ENCODE measurements around the gene POR. TPM values are rescaled to one million over a fixed set of nuclear protein-coding genes. Genes with fewer than 3 reads are reported as not detected.

Gene POR
- total and polyA plus RNA-seq, 2 of the 13 experiments (the other 11 are each of a cell fraction or from before 2014, with no cell fraction given) = 145 to 266 TPM

DNA sequence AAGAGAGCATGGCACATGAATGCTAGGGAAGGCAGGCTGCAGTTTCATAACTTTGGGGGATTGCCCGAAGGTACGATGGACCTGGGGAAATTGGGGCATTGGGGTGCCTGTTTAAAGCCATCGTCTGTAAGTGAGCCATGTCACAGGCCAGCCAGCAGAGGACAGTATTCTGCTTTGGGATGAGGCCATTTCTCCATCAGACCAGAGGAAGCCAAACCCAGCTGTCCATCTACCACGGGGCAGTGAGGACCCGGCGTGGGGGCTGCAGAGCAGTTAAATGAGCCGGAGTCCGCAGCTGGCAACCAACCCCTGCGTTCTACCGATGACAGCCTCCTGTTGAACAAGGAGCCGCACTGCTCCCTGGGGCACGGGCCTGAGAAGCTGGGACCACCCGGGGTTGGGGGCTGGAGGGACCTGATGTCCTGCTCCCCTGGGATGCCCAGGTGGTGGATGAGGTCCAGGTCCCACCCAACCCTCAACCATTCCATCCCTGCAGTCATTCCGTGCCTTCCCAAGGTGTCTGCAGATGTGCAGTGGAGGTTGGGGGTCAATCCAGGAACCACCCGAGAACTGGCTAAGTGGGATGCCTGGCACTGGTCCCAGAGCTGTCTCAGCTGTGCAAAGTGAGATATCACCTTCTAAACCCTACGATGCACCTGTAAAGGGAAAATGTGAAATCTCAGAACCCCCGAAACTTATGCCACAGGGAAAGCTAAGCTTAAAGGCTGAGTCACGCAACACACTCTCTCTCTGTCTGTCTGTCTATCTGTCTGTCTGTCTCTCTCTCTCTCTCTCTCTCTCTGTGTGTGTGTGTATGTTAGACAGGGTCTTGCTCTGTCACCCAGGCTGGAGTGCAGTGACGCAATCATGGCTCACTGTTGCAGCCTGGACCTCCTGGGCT lies 48.2 kb upstream of the POR start (continued):
- TF ChIP-seq, protein P1, sequence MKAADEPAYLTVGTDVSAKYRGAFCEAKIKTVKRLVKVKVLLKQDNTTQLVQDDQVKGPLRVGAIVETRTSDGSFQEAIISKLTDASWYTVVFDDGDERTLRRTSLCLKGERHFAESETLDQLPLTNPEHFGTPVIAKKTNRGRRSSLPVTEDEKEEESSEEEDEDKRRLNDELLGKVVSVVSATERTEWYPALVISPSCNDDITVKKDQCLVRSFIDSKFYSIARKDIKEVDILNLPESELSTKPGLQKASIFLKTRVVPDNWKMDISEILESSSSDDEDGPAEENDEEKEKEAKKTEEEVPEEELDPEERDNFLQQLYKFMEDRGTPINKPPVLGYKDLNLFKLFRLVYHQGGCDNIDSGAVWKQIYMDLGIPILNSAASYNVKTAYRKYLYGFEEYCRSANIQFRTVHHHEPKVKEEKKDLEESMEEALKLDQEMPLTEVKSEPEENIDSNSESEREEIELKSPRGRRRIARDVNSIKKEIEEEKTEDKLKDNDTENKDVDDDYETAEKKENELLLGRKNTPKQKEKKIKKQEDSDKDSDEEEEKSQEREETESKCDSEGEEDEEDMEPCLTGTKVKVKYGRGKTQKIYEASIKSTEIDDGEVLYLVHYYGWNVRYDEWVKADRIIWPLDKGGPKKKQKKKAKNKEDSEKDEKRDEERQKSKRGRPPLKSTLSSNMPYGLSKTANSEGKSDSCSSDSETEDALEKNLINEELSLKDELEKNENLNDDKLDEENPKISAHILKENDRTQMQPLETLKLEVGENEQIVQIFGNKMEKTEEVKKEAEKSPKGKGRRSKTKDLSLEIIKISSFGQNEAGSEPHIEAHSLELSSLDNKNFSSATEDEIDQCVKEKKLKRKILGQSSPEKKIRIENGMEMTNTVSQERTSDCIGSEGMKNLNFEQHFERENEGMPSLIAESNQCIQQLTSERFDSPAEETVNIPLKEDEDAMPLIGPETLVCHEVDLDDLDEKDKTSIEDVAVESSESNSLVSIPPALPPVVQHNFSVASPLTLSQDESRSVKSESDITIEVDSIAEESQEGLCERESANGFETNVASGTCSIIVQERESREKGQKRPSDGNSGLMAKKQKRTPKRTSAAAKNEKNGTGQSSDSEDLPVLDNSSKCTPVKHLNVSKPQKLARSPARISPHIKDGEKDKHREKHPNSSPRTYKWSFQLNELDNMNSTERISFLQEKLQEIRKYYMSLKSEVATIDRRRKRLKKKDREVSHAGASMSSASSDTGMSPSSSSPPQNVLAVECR (CRISPR knock-in tag; IDR thresholded peaks at IDR 0.05; ENCODE audit: borderline replicate concordance) = peak; percentile 62; the same call in 1 of the 2 replicates
- no peak for TF ChIP-seq SIN3B (IDR thresholded peaks at IDR 0.05; ENCODE audit: low read length)
- no peak for TF ChIP-seq NONO (IDR thresholded peaks at IDR 0.05)
- peak; percentile 28; the same call in 1 of the 2 replicates for TF ChIP-seq NONO (CRISPR knock-in tag; conservative IDR thresholded peaks at IDR 0.05)
- TF ChIP-seq ZBTB38 (CRISPR knock-in tag; IDR thresholded peaks at IDR 0.05) = peak; percentile 45; the same call in 1 of the 2 replicates
- no peak for TF ChIP-seq ZNF780A (CRISPR knock-in tag; IDR thresholded peaks at IDR 0.05)
- TF ChIP-seq, protein P2, sequence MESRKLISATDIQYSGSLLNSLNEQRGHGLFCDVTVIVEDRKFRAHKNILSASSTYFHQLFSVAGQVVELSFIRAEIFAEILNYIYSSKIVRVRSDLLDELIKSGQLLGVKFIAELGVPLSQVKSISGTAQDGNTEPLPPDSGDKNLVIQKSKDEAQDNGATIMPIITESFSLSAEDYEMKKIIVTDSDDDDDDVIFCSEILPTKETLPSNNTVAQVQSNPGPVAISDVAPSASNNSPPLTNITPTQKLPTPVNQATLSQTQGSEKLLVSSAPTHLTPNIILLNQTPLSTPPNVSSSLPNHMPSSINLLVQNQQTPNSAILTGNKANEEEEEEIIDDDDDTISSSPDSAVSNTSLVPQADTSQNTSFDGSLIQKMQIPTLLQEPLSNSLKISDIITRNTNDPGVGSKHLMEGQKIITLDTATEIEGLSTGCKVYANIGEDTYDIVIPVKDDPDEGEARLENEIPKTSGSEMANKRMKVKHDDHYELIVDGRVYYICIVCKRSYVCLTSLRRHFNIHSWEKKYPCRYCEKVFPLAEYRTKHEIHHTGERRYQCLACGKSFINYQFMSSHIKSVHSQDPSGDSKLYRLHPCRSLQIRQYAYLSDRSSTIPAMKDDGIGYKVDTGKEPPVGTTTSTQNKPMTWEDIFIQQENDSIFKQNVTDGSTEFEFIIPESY (CRISPR knock-in tag; IDR thresholded peaks at IDR 0.05) = 0 out of 2 replicates have a peak, but pooled peaks have one; percentile 23
- TF ChIP-seq ZNF569 (CRISPR knock-in tag; IDR thresholded peaks at IDR 0.05; ENCODE audit: borderline replicate concordance) = no peak
- peak; percentile 13; the same call in 1 of the 2 replicates for TF ChIP-seq KAT8 (CRISPR knock-in tag; IDR thresholded peaks at IDR 0.05)
- TF ChIP-seq, protein P3, sequence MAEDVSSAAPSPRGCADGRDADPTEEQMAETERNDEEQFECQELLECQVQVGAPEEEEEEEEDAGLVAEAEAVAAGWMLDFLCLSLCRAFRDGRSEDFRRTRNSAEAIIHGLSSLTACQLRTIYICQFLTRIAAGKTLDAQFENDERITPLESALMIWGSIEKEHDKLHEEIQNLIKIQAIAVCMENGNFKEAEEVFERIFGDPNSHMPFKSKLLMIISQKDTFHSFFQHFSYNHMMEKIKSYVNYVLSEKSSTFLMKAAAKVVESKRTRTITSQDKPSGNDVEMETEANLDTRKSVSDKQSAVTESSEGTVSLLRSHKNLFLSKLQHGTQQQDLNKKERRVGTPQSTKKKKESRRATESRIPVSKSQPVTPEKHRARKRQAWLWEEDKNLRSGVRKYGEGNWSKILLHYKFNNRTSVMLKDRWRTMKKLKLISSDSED (CRISPR knock-in tag; IDR thresholded peaks at IDR 0.05) = no peak
- no peak for TF ChIP-seq POLR2AphosphoS5 (IDR thresholded peaks at IDR 0.05; ENCODE audit: low read depth, low read length)
- TF ChIP-seq, protein P4, sequence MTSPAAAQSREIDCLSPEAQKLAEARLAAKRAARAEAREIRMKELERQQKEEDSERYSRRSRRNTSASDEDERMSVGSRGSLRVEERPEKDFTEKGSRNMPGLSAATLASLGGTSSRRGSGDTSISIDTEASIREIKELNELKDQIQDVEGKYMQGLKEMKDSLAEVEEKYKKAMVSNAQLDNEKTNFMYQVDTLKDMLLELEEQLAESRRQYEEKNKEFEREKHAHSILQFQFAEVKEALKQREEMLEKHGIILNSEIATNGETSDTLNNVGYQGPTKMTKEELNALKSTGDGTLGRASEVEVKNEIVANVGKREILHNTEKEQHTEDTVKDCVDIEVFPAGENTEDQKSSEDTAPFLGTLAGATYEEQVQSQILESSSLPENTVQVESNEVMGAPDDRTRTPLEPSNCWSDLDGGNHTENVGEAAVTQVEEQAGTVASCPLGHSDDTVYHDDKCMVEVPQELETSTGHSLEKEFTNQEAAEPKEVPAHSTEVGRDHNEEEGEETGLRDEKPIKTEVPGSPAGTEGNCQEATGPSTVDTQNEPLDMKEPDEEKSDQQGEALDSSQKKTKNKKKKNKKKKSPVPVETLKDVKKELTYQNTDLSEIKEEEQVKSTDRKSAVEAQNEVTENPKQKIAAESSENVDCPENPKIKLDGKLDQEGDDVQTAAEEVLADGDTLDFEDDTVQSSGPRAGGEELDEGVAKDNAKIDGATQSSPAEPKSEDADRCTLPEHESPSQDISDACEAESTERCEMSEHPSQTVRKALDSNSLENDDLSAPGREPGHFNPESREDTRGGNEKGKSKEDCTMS (CRISPR knock-in tag; conservative IDR thresholded peaks at IDR 0.05) = no peak
- no peak for TF ChIP-seq SCMH1 (CRISPR knock-in tag; IDR thresholded peaks at IDR 0.05; ENCODE audit: borderline replicate concordance)
- no peak for TF ChIP-seq LCORL (IDR thresholded peaks at IDR 0.05)
- TF ChIP-seq LCORL (CRISPR knock-in tag; IDR thresholded peaks at IDR 0.05) = peak; percentile 67
- TF ChIP-seq ZNF878 (CRISPR knock-in tag; IDR thresholded peaks at IDR 0.05) = no peak
- no peak for TF ChIP-seq ZBTB8A (CRISPR knock-in tag; IDR thresholded peaks at IDR 0.05; ENCODE audit: borderline replicate concordance, low read depth)
